HAP-1 (cell line): Measurements from ENCODE around the gene TOMM22.
"Not testable (repeated sequence)": the region's sequence is repeated elsewhere in the genome, so short reads cannot be mapped to it uniquely, and the experiment has no call there.

Experiments
- DNase-seq, 2 experiments: peaks; one replicate each; pipeline ENCODE4 v3.0.0-alpha.2; 2016 to 2020; ENCODE audit warnings: low spot score in 2 of 2
- H3K27me3 ChIP-seq: fragments of 250-450 bp; sonication (Bioruptor Pico); 2 replicates; pipeline ENCODE4 v1.5.1; 2020; ENCODE audit warnings: low read depth, mild to moderate bottlenecking, moderate library complexity
- H3K36me3 ChIP-seq: fragments of 250-450 bp; sonication (Bioruptor Pico); replicated peaks from 2 replicates; pipeline ENCODE4 v1.5.1; 2020; ENCODE audit warnings: mild to moderate bottlenecking
- H3K4me1 ChIP-seq: fragments of 250-450 bp; sonication (Bioruptor Pico); 2 replicates; pipeline ENCODE4 v1.5.1; 2020; ENCODE audit warnings: mild to moderate bottlenecking
- H3K4me3 ChIP-seq: fragments of 250-450 bp; sonication (Bioruptor Pico); 2 replicates; pipeline ENCODE4 v1.5.1; 2020; ENCODE audit warnings: mild to moderate bottlenecking, moderate library complexity
- H3K9me3 ChIP-seq: fragments of 250-450 bp; sonication (Bioruptor Pico); 2 replicates; pipeline ENCODE4 v1.5.1; 2020; ENCODE audit warnings: mild to moderate bottlenecking, moderate library complexity
- in situ Hi-C: fragments of 300-500 bp; cut with MboI; formaldehyde crosslinking; loops from 3 replicates; pipeline ENCODE4 v1.14.3; 2020; ENCODE audit warnings: low sequenced_read_pairs, inconsistent platforms, mixed read lengths

The TOMM22 gene

DNA sequence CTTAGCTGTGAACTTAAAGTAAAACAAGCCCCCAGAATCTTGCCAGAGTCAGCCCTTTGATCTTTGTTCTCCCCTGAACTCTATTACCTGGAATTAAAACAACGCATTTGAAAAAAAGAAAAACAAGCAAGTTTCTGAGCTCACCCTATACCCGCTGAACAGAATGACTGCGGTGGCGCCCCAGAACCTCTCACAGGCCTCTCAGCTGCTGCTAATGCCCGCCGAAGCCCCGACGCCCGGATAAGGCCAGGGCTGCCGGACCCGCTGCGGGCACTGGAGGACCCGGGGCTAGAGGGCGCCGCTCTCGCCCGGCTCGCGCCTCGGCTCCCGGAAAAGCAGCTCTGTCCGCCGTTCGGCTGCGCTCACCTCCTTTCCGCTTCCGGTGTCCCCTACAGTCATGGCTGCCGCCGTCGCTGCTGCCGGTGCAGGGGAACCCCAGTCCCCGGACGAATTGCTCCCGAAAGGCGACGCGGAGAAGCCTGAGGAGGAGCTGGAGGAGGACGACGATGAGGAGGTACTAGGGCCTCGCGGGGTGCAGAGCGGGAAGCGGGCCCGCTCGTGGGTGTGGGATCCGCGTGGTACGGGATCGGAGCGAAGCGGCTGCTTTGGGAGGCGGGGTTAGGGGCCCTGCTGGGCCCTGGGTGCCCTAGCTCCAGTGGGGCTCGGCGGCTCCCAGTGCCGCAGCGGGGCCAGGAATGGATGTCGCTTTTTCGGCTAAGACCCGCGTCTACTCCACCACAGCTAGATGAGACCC lies at the start of gene TOMM22:
Gene TOMM22 (plus strand): TSS at position 376 of the 754 bp plus-strand sequence. CDS start 22 bp downstream, at position 398.
- peaks cover 8% of the 10 kb centered on the region for H3K4me1 ChIP-seq
- H3K36me3 ChIP-seq, result peaks cover 43% of the 10 kb centered on the region
- H3K27me3 ChIP-seq, result no peaks in the 10 kb centered on the region
- peak; percentile 90 to 91 for DNase-seq
- in situ Hi-C loops, result no loop called here
- peak within 1 kb of the TSS; percentile 100 for H3K4me3 ChIP-seq
- no peaks in the 10 kb centered on the region for H3K9me3 ChIP-seq

- H3K36me3 ChIP-seq, result no peaks in the 10 kb centered on the region; the same call in 1 of the 2 replicates
- H3K27me3 ChIP-seq, result no peaks in the 10 kb centered on the region
- H3K4me3 ChIP-seq, result no peak overlapping the region
- in situ Hi-C loops, result no loop called here
- no peaks in the 10 kb centered on the region for H3K4me1 ChIP-seq
- no peak for DNase-seq
- no peaks in the 10 kb centered on the region for H3K9me3 ChIP-seq
Observed at GRCh38 chr22:38632528-38632927, 49.2 kb upstream of the TOMM22 start.

DNA sequence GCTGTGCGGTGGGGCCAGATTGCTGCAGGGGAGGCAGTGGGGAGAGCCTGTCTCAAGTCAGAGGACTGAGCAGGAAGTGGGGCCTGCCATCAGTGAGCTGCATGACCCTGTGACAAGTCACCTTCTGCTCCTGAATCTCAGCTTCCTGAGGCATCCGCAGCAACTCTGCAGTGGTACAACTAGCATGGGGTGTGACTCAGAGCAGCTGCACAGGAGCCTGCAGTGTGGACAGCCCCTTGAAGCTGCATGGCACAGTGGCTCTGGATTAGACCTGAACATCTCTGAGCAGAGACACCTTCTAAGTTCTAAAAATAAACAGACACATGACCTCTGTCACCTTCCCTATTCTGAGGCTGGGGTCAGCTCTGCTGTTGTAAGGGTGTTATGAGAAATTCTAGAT lies 43.5 kb upstream of the TOMM22 start:
- Histone ChIP-seq H3K27me3 (no peaks in the 10 kb centered on the region), H3K4me1 (no peaks in the 10 kb centered on the region), H3K4me3 (no peak overlapping the region), H3K9me3 (no peaks in the 10 kb centered on the region), H3K36me3 (no peaks in the 10 kb centered on the region; the same call in 1 of the 2 replicates)
- no peak for DNase-seq
- in situ Hi-C loops, result no loop called here

GRCh38 chr22:38638728-38639127 lies 43.0 kb upstream of the TOMM22 start:
- in situ Hi-C loops, result no loop called here
- Histone ChIP-seq H3K27me3 (no peaks in the 10 kb centered on the region), H3K36me3 (no peaks in the 10 kb centered on the region; the same call in 1 of the 2 replicates), H3K4me3 (no peak overlapping the region), H3K4me1 (no peaks in the 10 kb centered on the region), H3K9me3 (no peaks in the 10 kb centered on the region)
- no peak for DNase-seq

GRCh38 chr22:38641476-38642040 lies 40.2 kb upstream of the TOMM22 start:
- DNase-seq, result no peak
- Histone ChIP-seq H3K9me3 (no peaks in the 10 kb centered on the region), H3K27me3 (no peaks in the 10 kb centered on the region), H3K4me1 (no peaks in the 10 kb centered on the region), H3K4me3 (no peak overlapping the region), H3K36me3 (no peaks in the 10 kb centered on the region)
- in situ Hi-C loops, result no loop called here

DNA sequence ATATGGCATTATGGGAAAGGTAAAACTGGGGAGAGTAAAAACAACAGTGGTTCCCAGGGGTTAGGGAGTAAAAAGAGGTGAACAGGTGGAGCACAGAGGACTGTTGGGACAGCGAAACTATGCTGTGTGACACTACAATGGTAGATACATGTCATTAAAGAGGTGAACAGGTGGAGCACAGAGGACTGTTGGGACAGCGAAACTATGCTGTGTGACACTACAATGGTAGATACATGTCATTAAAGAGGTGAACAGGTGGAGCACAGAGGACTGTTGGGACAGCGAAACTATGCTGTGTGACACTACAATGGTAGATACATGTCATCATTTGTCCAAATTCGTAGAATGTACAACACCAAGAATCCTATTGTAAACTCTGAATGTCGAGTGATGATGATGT lies 37.5 kb upstream of the TOMM22 start:
- H3K9me3 ChIP-seq, H3K4me1 ChIP-seq, H3K27me3 ChIP-seq, in situ Hi-C loops, H3K36me3 ChIP-seq, DNase-seq, H3K4me3 ChIP-seq: not testable (repeated sequence)

DNA sequence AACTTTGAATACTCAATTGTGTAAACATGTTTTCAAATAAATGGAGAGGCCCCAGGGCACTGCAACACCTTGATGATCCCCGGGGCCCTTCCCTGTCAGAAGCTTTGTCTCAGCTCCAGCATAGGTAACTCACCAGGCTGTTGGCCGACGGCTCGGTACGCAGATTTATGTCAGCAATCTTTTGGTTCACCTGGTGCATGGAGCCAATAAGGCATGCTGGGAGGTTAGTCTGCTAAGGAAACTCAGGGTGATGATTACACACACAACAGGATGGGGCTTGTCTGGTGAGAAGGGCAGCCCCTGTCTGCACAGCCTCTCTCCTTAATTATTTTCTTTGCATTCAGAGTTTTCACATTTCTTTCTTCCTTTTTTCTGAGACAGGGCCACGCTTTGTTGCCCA lies 36.3 kb upstream of the TOMM22 start:
- no peaks in the 10 kb centered on the region for H3K9me3 ChIP-seq
- no peaks in the 10 kb centered on the region for H3K36me3 ChIP-seq
- H3K4me1 ChIP-seq, result no peaks in the 10 kb centered on the region
- in situ Hi-C loops, result no loop called here
- no peak overlapping the region for H3K4me3 ChIP-seq
- no peaks in the 10 kb centered on the region for H3K27me3 ChIP-seq
- no peak for DNase-seq

DNA sequence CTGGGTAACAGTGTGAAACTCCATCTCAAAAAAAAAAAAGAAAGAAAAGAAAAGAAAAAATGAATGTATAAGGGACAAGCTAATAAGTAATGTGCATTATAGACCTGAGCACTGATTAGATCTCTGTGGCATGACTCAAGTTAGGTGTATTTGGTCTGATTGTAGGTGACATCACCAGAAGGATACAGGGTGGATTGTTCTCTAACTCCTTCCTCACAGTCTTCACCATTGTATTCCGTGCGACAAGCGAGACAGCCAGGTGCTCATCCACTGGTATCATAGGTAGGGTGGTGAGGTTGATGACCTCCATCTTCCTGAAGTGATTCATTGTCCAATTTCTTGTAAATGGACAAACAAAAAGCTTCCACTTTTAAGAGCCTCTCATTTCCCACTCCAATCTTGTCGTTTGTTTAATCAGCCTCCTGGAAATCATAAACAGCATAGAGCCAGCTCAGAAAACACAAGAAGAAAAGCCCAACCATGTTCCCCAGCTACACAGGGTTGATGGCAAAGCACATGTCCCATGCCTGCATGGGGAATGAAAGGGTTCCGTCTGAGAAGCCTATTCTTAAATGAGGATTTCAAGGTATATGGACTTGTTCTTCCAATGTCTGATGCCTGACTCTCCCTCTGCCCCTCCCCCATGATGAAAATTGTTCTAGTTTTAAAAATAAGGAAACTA lies 31.8 kb upstream of the TOMM22 start:
- no peaks in the 10 kb centered on the region for H3K9me3 ChIP-seq
- no peak for DNase-seq
- no peaks in the 10 kb centered on the region for H3K36me3 ChIP-seq
- H3K4me3 ChIP-seq, result no peak overlapping the region
- H3K4me1 ChIP-seq, result no peaks in the 10 kb centered on the region
- no peaks in the 10 kb centered on the region for H3K27me3 ChIP-seq
- in situ Hi-C loops, result no loop called here

DNA sequence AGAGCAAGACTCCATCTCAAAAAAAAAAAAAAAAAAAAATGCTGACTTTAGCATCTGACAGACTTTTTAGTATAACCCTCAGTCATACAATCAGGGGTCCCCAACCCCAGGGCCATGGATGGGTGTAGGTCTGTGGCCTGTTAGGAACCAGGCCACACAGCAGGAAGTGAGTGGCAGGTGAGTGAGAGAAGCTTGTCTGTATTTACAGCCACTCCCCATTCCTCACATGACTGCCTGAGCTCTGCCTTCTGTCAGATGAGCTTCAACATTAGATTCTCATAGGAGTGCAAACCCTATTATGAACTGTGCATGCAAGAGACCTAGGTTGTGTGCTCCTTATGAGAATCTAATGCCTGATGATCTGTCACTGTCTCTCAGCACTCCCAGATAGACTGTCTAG lies 28.9 kb upstream of the TOMM22 start:
- DNase-seq, result no peak
- H3K27me3 ChIP-seq, result no peaks in the 10 kb centered on the region
- no peak overlapping the region for H3K4me3 ChIP-seq
- H3K9me3 ChIP-seq, result no peaks in the 10 kb centered on the region
- peaks cover 8% of the 10 kb centered on the region for H3K4me1 ChIP-seq
- H3K36me3 ChIP-seq, result no peaks in the 10 kb centered on the region
- in situ Hi-C loops, result no loop called here

DNA sequence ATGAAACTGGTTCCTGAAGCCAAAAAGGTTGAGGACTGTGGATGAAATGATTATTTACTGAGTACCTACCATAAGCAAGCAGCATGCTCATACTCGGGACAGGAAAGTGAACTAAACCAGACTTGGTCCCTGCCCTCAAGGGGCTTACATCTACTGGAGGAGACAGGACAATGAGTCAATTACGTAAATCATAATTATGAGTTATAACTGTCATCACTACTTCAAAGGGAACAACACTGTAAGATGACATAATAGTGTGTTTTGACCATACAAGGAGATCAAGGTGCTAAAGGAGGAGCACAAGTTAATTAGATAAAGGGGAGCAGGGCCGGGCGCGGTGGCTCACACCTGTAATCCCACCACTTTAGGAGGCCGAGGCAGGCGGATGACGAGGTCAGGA lies 28.0 kb upstream of the TOMM22 start:
- no peak overlapping the region for H3K4me3 ChIP-seq
- DNase-seq, result no peak
- peaks cover 8% of the 10 kb centered on the region for H3K4me1 ChIP-seq
- H3K36me3 ChIP-seq, result no peaks in the 10 kb centered on the region
- in situ Hi-C loops, result no loop called here
- H3K9me3 ChIP-seq, result no peaks in the 10 kb centered on the region
- H3K27me3 ChIP-seq, result no peaks in the 10 kb centered on the region

- H3K9me3 ChIP-seq, result no peaks in the 10 kb centered on the region
- no peak for DNase-seq
- H3K27me3 ChIP-seq, result no peaks in the 10 kb centered on the region
- in situ Hi-C loops, result no loop called here
- peaks cover 8% of the 10 kb centered on the region for H3K4me1 ChIP-seq
- no peaks in the 10 kb centered on the region for H3K36me3 ChIP-seq
- peak overlapping the region; percentile 78 for H3K4me3 ChIP-seq
Observed at GRCh38 chr22:38655519-38656255, 26.1 kb upstream of the TOMM22 start.

DNA sequence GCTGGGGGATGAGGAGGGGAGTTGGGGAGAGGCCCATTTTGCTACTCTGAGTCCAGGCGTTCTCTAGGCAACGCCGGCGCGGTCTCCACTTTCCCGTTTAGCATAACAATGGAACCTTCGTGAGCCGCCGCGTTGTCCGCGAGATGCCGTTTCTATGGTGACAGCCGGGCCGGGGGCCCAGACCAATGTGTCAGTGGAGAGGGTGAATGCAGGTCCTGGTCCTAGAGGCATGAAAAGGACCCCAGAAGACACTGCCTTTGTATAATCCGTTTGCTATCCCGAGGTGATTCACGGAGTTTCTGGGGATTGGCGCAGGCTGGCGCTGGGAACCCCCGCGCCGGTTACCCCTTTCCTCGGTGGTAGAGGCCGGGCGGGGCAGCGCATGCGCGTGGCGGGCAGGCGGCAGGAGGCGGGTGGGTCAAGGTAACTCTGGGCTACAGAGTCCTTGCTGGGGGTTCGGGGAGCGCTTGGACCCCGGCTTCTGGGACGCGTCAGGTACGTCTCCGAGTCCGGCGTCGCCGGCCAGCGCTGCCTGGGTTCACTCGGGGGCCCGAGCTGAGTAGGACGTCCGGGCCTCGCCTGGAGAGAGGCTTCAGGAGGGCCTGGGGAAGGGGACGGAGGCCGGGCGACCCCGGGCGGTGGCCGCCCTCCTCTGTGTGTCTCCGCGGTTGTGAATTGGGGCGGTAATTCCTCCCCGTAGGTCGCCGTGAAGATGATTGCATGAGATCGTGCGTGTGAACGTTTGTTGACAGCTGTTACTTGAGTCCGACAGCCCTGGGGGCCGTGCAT lies 25.3 kb upstream of the TOMM22 start, which contains the start of the genes CBY1 and FAM227A:
Gene CBY1 (plus strand): TSS at position 383 of the 789 bp plus-strand sequence. CDS start 11,417 bp downstream, outside the sequence.
Gene FAM227A (minus strand): TSS at position 137 of the 789 bp plus-strand sequence. CDS start 6,224 bp downstream, outside the sequence.
- in situ Hi-C loops, result no loop called here
- Histone ChIP-seq H3K9me3 (no peaks in the 10 kb centered on the region), H3K36me3 (no peaks in the 10 kb centered on the region), H3K4me3 (peak within 1 kb of the TSS; percentile 78), H3K4me1 (peaks cover 8% of the 10 kb centered on the region), H3K27me3 (no peaks in the 10 kb centered on the region)
- peak; percentile 96 to 97 for DNase-seq
